GM10266 (cell line): ENCODE data around the gene PMIS2.

ENCODE experiments used
- DNase-seq: peaks from one replicate; pipeline ENCODE4 v3.0.0; 2012; ENCODE audit errors: extremely low spot score
- TF ChIP-seq, protein P1 (sequence below): IDR thresholded peaks from 2 replicates; pipeline ENCODE4 v1.5.1; 2012; ENCODE audit warnings: mild to moderate bottlenecking, low read depth; ENCODE audit not compliant: control insufficient read depth, insufficient read depth; ENCODE audit errors: missing control alignments

Gene PMIS2

DNA sequence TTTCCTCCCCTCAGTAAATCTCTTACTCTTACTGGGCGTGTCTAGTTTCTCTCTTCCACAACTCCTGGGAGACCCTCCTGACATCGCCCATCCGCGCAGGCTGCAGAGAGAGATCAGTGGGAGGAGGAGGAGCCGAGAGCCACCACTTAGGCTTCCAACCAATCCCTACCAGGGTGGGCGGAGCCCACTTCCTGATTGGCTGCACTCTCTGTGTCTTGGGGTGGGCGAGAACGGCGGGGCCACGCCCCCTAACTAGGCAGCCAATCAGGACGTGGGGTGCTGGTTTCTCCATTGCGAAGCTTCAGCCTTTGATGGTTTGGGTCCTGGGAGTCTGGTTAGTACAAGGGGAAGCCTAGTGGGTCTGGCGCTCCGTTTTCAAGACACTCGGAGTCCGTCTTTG lies at the start of gene PMIS2:
Gene PMIS2, plus strand, starts transcription at position 326 of the 400 bp plus-strand sequence. CDS start 87 bp downstream, outside the sequence.
- TF ChIP-seq, protein P1, sequence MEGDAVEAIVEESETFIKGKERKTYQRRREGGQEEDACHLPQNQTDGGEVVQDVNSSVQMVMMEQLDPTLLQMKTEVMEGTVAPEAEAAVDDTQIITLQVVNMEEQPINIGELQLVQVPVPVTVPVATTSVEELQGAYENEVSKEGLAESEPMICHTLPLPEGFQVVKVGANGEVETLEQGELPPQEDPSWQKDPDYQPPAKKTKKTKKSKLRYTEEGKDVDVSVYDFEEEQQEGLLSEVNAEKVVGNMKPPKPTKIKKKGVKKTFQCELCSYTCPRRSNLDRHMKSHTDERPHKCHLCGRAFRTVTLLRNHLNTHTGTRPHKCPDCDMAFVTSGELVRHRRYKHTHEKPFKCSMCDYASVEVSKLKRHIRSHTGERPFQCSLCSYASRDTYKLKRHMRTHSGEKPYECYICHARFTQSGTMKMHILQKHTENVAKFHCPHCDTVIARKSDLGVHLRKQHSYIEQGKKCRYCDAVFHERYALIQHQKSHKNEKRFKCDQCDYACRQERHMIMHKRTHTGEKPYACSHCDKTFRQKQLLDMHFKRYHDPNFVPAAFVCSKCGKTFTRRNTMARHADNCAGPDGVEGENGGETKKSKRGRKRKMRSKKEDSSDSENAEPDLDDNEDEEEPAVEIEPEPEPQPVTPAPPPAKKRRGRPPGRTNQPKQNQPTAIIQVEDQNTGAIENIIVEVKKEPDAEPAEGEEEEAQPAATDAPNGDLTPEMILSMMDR = no peak
- DNase-seq = no peak

DNA sequence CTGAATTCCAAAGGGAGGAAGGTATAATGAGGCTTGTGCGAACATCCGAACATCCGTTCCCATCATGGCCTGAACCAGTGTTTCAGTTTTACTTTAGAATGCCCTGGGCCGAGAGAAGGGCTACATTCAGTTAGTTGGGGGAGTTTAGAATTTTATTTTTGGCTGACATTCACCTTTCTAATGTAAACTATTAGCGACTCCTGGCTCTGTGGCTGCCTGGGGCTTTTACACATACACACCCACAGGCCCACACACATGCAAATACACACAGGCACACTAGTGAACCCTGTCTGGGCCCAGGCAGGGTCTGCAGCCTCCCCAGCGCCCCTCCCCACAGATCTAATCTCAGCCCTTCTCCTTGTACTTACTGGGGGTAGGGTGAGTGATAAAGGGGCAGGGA lies 46.7 kb upstream of the PMIS2 start:
- no peak for DNase-seq
- TF ChIP-seq, protein P1 = no peak

- TF ChIP-seq, protein P1 = no peak
- DNase-seq = no peak
These were observed 46.1 kb upstream of the PMIS2 start for GRCh38 chr19:35539850-35540249.

DNA sequence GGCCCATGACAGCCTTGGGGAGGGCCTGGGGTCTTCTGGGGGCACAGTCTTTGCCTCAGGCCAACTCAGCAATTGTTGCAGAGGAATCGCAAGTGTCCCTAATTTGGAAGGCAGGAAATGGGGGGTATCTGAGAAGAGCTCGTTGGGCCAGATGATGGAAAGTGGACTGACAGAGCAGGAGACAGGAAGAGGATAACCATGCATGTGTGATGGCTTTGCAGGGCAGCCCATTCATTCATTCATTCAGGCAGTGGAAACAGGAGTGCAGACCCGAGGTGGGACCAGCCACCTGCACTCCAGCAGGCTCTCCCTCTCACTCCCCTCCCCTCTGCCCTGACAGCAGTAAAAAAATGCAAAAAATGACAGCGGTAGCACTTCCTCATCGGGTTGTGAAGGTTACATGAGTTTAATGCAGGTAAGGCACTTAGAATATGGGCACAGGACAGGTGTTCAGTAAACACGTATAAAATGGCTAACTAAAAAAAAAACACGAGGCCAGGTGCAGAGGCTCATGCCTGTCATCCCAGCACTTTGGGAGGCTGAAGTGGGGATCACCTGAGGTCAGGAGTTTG lies 45.5 kb upstream of the PMIS2 start:
- DNase-seq = no peak
- TF ChIP-seq, protein P1 = no peak

DNA sequence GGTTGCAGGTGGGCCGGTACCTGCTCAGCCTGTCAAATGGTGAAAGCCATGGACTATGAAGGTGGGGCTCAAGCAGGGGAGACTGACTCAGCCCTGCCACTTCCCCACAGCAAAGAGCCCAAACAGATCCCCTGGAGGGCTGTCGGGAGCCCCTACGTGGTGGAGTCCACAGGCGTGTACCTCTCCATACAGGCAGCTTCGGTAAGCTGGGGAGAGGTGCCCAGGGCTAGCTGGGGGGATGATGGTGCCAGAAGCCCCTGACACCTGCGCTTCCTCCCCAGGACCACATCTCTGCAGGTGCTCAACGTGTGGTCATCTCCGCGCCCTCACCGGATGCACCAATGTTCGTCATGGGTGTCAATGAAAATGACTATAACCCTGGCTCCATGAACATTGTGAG lies 43.8 kb upstream of the PMIS2 start:
- no peak for DNase-seq
- TF ChIP-seq, protein P1 = no peak

DNA sequence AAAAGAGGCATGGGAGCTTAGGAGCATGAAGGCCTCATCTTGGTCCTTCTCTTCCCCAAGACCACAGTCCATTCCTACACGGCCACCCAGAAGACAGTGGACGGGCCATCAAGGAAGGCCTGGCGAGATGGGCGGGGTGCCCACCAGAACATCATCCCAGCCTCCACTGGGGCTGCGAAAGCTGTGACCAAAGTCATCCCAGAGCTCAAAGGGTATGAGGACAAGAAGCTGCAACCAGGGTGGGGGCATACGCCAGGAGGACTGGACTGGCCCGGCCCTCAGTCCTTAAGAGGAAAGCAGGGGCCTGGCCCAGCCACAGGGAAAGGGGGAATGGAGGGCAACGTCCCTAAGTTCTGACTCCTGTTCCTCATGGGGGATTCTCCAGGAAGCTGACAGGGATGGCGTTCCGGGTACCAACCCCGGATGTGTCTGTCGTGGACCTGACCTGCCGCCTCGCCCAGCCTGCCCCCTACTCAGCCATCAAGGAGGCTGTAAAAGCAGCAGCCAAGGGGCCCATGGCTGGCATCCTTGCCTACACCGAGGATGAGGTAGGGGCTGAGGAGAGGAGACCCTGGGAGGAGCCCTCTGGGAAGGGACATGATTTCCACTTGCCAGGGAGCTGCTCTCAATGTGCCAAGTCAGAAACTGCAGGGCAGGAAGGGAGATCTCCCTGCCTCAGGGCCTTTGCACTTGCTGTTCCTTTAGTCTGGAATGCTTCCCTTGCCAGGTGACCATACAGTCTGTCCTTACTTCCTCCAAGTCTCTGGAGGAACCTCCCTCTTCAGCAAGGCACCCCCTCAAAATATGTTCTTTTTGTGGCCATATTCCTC lies 42.5 kb upstream of the PMIS2 start:
- TF ChIP-seq, protein P1 = no peak
- DNase-seq = no peak
